Measurements from ENCODE around the gene FRK. TPM values are rescaled to one million over a fixed set of nuclear protein-coding genes. Genes with fewer than 3 reads are reported as not detected.
A peak's percentile ranks its signal among the peaks of the same experiment; 100 is the strongest.

Gene FRK
- total and polyA plus RNA-seq, 5 experiments from 2014 or later: 0.01 to 0.08 TPM; not detected in 3

DNA sequence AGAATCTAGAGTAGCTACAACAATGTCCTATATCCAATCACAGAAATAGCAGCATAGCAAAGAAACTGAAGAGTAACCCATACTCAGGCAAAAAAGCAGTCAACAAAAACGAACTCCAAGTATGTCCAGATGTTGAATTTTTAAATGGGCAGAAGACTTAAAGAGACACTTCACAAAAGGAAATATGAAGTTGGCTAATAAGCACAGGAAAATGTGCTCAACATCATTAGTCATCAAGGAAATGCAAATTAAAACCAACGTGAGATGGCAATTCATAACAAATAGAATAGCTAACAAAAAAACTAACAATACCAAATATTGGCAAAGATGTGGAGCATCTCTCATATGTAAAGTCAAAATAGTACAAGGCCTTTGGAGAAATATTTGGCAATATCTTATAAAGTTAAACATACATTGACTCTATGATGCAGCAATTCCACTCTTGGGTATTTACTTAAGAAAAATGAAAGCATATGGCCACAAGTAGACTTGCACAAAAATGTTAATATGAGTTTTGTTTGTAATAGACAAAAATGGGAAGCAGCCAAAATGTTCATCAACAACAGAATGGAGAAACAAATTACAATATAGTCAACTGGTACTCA, 37.7 kb downstream of the FRK start:
- ATAC-seq: no peak
- Mint-ChIP-seq H3K36me3 (no peaks in the 10 kb centered on the region), H3K4me3 (no peak overlapping the region), H3K27me3 (peaks cover 4 to 16% (median 9%) of the 10 kb centered on the region in 5 donors), H3K4me1 (peaks cover 0 to 12% (median under 1%) of the 10 kb centered on the region in 4 donors), H3K27ac (no peak overlapping the region), H3K9me3 (no peaks in the 10 kb centered on the region)
- POLR2A ChIA-PET: no interaction called here
- no peak for DNase-seq

DNA sequence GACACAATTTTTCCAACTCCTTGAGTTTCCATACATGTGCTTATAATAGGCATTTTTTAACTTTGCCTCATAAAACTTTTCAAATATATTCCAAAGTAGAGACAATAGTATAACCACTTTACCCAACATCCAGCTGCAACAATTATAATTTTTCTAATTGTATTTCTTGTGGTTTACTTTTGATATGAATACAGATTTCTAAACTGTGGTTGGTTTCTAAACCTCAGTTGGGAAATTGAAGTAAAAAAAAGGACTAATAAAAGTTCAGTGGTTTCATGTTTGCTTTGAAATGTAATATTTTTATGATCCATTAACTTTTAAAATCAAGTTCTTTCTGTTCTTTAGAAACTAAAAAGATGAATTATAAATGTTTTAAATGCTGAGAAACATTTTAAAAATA, 40.0 kb downstream of the FRK start:
- peaks cover 0 to 19% (median 0%) of the 10 kb centered on the region in 4 donors for H3K4me1 Mint-ChIP-seq
- no peaks in the 10 kb centered on the region for H3K9me3 Mint-ChIP-seq
- POLR2A ChIA-PET: no interaction called here
- no peak for DNase-seq
- H3K36me3 Mint-ChIP-seq: no peaks in the 10 kb centered on the region
- ATAC-seq: no peak
- H3K27ac Mint-ChIP-seq: no peak overlapping the region
- H3K27me3 Mint-ChIP-seq: peaks cover 11 to 26% (median 15%) of the 10 kb centered on the region in 5 donors
- H3K4me3 Mint-ChIP-seq: no peak overlapping the region

DNA sequence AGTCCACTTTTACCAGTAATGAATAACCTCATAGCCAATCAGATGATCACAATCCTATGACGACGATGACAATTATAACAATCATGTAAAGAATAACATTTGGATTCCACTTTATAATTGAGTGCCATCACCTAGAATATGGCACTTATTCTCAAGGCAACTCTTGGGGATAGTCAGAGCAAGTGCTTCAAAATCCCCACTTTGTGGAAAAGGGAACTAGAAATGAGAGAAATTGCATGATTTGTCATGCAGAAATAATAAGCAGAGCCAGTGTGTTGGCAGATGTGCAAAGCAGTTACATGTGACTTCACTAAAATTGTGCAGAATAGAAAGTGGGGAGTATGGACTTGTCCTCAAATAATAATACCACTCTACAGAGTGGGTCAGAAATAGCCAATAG, 41.3 kb downstream of the FRK start:
- Mint-ChIP-seq H3K4me1 (peaks cover 0 to 19% (median 0%) of the 10 kb centered on the region in 4 donors), H3K27me3 (peaks cover 14 to 39% (median 21%) of the 10 kb centered on the region in 5 donors), H3K27ac (no peak overlapping the region), H3K36me3 (no peaks in the 10 kb centered on the region), H3K4me3 (no peak overlapping the region), H3K9me3 (no peaks in the 10 kb centered on the region)
- no peak for DNase-seq
- ATAC-seq: no peak
- POLR2A ChIA-PET: no interaction called here

DNA sequence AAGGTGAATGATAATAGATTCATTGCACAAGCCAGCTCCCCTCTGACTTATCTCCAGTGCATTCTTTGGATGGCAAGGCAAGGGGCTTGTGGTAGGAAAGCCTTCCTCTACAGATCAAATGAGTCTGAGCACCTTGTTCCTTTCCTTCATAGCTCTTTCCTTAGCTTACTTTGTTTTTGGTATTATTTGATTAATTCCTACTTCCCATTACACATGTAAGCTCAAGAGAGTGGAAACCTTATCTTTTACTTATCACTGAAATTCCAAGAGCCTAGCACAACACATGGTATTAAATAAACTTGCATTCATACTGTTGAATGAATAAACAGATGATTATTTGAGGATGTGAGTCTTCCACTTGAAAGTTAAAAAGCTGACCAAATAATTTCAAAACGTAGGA, 41.7 kb downstream of the FRK start:
- peaks cover 0 to 19% (median 0%) of the 10 kb centered on the region in 4 donors for H3K4me1 Mint-ChIP-seq
- H3K4me3 Mint-ChIP-seq: no peak overlapping the region
- DNase-seq (no peak), ATAC-seq (no peak)
- POLR2A ChIA-PET: no interaction called here
- no peaks in the 10 kb centered on the region for H3K36me3 Mint-ChIP-seq
- H3K27ac Mint-ChIP-seq: no peak overlapping the region
- no peaks in the 10 kb centered on the region for H3K9me3 Mint-ChIP-seq
- peaks cover 16 to 44% (median 21%) of the 10 kb centered on the region in 5 donors for H3K27me3 Mint-ChIP-seq

DNA sequence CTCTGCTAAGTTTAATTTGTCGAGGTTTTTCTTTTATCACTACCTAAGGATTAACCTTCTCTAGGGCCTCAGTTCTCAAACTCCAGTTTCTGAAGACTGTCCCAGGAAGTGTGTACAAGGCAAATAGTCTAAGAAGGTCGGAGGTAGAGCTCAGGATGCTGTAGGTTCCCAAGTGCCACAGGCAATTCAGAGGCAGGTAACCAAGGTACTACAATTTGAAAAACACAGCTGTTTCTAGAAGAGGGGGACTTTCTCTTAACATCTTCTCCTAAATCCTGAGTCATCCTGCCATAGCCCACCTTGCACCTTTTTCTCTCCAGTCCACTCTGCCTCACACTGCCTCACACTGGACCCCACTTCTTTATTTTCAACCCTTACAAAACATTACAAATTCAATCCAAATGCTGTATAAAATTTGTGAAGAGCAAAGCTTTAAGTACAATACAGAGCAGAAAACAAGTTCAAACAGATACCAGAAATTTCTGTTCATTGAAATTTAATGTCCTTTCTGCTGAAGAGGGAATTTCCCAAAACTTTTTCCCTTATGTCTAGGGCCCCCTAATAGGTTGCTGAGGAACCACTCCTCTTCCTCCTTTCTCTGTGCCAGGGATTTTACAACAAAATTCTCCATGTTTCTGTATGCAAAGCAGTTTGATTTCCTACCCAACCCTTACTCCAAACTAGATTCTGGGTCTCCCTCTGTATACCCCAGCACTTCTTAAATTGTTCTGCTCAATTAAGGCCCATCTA, 43.0 kb downstream of the FRK start:
- Mint-ChIP-seq H3K4me1 (peaks cover 0 to 19% (median 0%) of the 10 kb centered on the region in 4 donors), H3K36me3 (no peaks in the 10 kb centered on the region), H3K27me3 (peaks cover 16 to 47% (median 24%) of the 10 kb centered on the region in 5 donors), H3K9me3 (no peaks in the 10 kb centered on the region), H3K4me3 (no peak overlapping the region), H3K27ac (no peak overlapping the region)
- no peak for ATAC-seq
- DNase-seq: no peak
- POLR2A ChIA-PET: no interaction called here

DNA sequence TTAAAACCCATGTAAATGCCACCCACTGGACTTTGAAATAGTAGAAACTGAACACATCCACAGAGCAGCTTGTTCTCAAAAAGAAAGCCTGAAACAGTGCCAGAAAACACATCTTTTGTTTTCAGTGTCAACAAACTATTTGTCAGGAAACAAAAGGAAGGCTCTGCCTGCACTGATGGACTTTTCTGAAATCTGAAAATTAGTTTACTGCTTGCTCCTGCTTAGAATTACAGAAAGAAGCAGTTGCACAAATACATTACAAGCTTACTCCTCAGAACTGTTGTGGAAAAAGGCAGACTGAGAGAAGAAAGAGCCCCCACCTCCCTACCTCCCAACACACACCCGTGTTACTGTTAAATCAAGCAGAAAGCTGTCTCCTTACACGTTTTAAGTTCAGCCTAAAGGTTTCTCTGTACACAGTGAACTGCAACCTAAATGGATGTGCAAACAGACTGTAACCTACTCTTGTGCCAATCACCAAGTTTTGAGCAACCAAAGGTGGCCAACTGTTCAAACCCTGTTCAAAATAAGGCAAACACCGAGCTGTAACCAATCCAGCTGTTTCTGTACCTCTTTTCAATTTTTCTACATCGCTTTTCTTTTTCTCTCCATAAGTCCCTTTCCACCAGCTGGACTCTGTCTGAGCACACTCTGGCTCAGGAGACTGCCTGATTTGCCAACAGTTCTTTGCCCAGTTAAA, 43.7 kb downstream of the FRK start:
- H3K27me3 Mint-ChIP-seq: peaks cover 16 to 47% (median 30%) of the 10 kb centered on the region in 5 donors
- ATAC-seq (no peak), DNase-seq (no peak)
- POLR2A ChIA-PET: no interaction called here
- no peak overlapping the region for H3K27ac Mint-ChIP-seq
- H3K9me3 Mint-ChIP-seq: no peaks in the 10 kb centered on the region
- peaks cover 0 to 19% (median 0%) of the 10 kb centered on the region in 4 donors for H3K4me1 Mint-ChIP-seq
- H3K36me3 Mint-ChIP-seq: no peaks in the 10 kb centered on the region
- no peak overlapping the region for H3K4me3 Mint-ChIP-seq

DNA sequence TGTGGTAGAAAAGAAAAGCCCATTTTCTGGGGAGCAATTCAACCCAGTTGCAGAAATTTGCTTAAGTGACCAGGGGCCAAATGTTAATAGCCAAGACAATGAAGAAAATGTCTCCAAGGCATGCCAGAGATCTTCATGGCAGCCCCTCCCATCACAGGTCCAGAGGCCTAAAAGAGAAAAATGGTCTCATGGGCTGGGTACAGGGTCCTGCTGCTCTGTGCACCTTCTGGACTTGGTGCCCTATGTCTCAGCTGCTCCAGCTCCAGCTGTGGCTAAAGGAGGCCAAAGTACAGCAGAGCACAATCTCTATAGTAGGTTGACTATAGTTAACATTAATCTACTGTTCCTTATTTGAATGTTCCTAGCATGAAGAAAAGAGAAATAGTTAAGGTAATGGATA, 44.7 kb downstream of the FRK start:
- Mint-ChIP-seq H3K36me3 (no peaks in the 10 kb centered on the region), H3K9me3 (no peaks in the 10 kb centered on the region), H3K4me1 (peaks cover 0 to 23% (median 0%) of the 10 kb centered on the region in 4 donors), H3K27me3 (peaks cover 16 to 47% (median 32%) of the 10 kb centered on the region in 5 donors), H3K27ac (no peak overlapping the region), H3K4me3 (no peak overlapping the region)
- ATAC-seq (no peak), DNase-seq (no peak)
- POLR2A ChIA-PET: no interaction called here

DNA sequence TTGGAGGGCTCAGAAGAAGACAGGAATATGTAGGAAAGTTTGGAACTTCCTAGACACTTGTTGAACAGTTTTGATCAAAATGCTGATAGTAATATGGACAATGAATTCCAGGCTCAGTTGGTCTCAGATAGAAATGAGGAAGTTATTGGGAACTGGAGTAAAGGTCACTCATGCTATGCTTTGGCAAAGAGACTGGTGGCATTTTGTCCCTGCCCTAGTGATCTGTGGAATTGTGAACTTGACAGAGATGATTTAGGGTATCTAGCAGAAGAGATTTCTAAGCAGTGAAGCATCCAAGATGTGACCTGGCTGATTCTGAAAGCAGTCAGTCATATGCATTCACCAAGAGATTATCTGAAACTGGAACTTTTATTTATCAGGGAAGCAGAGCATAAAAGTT, 45.1 kb downstream of the FRK start:
- Mint-ChIP-seq H3K36me3 (no peaks in the 10 kb centered on the region), H3K4me3 (no peak overlapping the region), H3K27me3 (peaks cover 16 to 44% (median 31%) of the 10 kb centered on the region in 5 donors), H3K4me1 (peaks cover 0 to 25% (median 0%) of the 10 kb centered on the region in 4 donors), H3K9me3 (no peaks in the 10 kb centered on the region), H3K27ac (peak overlapping the region in 1 of 10 donors; percentile 71)
- no peak for ATAC-seq
- DNase-seq: no peak
- POLR2A ChIA-PET: no interaction called here

DNA sequence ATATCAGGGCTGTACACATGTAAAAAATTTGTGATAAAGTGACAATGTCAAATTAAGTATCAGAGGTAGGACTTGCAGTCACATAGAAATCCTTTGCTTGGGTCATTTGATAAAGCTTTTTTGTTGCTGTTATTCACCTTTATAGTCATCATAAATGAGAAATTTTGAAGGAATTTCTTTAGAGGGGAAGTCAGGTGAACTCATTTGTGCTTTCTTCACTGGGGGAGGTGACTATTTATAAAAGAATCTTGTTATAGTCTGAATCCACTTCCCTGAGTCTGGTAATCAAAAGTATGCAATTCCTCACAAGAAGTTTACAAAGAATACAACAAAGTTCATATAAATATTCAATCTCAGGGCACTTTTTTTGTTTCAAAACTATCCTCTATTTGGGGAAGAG, 47.7 kb downstream of the FRK start:
- Mint-ChIP-seq H3K27me3 (peaks cover 10 to 33% (median 18%) of the 10 kb centered on the region in 5 donors), H3K9me3 (no peaks in the 10 kb centered on the region), H3K27ac (no peak overlapping the region), H3K4me1 (peaks cover 0 to 14% (median under 1%) of the 10 kb centered on the region in 4 donors), H3K4me3 (no peak overlapping the region), H3K36me3 (no peaks in the 10 kb centered on the region)
- POLR2A ChIA-PET: no interaction called here
- ATAC-seq (no peak), DNase-seq (no peak)

DNA sequence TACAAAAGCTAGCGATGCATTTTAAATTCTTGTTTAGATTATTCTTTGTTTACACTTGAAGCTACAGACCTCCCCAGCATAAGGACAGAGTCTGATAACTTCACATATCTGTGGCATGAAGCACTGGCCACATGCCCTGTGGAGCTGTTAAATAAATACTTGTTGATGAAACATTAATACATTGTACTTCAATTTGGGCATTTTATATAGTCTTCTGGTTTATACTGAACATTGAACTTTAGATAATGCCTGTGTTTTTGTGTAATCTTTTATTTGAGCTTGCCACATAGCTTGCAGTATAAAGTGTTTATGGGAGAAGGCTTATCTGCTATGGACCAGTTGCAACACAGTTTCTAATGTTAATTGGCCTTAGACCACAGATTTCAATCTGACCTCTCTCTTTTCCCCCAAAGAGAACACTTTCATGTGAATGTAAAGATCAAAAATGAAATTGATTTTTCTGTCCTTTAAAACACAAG, 48.2 kb downstream of the FRK start:
- DNase-seq: no peak
- no peak for ATAC-seq
- Mint-ChIP-seq H3K9me3 (no peaks in the 10 kb centered on the region), H3K4me3 (no peak overlapping the region), H3K27ac (no peak overlapping the region), H3K4me1 (peaks cover 0 to 10% (median under 1%) of the 10 kb centered on the region in 4 donors), H3K36me3 (no peaks in the 10 kb centered on the region), H3K27me3 (peaks cover 6 to 29% (median 17%) of the 10 kb centered on the region in 5 donors)
- POLR2A ChIA-PET: interaction anchor here (0.7 kb wide), 1 partner anchor 578 kb away, joined by 3 read pairs; no protein-coding TSS in a partner anchor

DNA sequence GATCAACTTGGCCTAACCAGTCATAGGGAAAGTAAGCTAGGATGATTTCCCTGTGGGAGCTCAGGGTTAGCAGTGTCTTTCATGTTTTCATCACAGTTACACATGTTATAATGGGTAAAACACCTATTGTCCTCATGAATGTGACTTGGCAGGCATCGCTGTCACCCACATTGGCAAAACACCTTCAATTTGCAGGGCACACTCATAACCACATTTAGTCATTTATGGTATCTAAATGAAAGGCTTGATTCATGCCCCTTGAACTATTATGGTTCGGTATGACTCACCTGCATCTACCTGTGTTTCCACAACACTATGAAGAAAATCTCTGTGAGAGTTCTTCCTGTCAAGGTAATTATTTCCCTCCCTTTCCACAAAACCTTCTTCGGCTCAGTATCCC, 49.2 kb downstream of the FRK start:
- Mint-ChIP-seq H3K36me3 (no peaks in the 10 kb centered on the region), H3K4me3 (no peak overlapping the region), H3K4me1 (peaks cover 0 to 7% (median under 1%) of the 10 kb centered on the region in 4 donors), H3K27me3 (peaks cover 2 to 22% (median 15%) of the 10 kb centered on the region in 5 donors), H3K9me3 (no peaks in the 10 kb centered on the region), H3K27ac (no peak overlapping the region)
- POLR2A ChIA-PET: no interaction called here
- ATAC-seq: no peak
- no peak for DNase-seq

DNA sequence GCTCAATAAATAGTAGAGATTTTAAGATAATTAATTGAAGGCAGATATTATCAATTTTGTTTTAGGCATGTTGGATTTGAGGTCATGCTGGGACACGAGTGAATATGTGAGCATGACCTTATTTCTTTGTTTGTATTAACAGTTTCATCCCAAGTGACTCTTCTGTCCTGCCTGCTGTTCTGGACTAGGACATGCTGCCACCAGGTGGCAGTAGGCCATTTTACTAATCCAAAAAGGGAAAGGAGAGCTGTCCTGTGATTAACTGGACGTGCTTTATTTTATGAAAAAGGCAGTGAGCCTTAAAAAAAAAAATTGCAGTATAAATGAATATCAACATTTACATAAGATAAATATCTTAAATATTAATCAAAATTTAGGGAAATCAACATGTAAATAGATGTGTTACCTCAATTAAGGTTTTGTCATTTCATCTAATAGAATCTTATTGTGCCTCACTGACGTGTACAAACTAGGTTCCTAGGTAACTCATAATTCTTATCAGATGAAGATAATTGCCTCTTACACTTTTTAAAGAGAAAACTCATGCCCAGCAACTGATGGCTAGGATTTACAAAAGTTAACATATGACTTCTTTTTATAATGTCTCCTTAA, 49.8 kb downstream of the FRK start:
- DNase-seq: peak in 9 of 10 donors; percentile 0 to 65 (median 35)
- peaks cover 2 to 22% (median 15%) of the 10 kb centered on the region in 5 donors for H3K27me3 Mint-ChIP-seq
- no peak for ATAC-seq
- no peak overlapping the region for H3K4me3 Mint-ChIP-seq
- H3K36me3 Mint-ChIP-seq: no peaks in the 10 kb centered on the region
- no peak overlapping the region for H3K27ac Mint-ChIP-seq
- peaks cover 0 to 7% (median under 1%) of the 10 kb centered on the region in 4 donors for H3K4me1 Mint-ChIP-seq
- no peaks in the 10 kb centered on the region for H3K9me3 Mint-ChIP-seq
- POLR2A ChIA-PET: no interaction called here

Measured in naive thymus-derived CD8-positive, alpha-beta T cell (primary cell).